Skin of body (tissue), 2 donors: ENCODE data around the gene OPN1SW. TPM values are rescaled to one million over a fixed set of nuclear protein-coding genes. Genes with fewer than 3 reads are reported as not detected.
A peak's percentile ranks its signal among the peaks of the same experiment; 100 is the strongest.

ENCODE experiments used
- DNase-seq: peaks from one replicate; lab custom pipeline; 2025; lab: John Stamatoyannopoulos, UW
- total RNA-seq: library from RNA; depleted of rRNA; stranded (reverse); fragments of >200 nt; gene quantifications from one replicate; pipeline ENCODE4 v1.2.3, GENCODE V29; 2014

Gene OPN1SW
- total RNA-seq, 1 donor from 2014 or later: not detected

- no peak for DNase-seq
Measured at GRCh38 chr7:128793181-128793547, 17.6 kb upstream of the OPN1SW start.

- no peak for DNase-seq
Measured at GRCh38 chr7:128792471-128793180, 17.0 kb upstream of the OPN1SW start.

GRCh38 chr7:128791972-128792327 lies 16.4 kb upstream of the OPN1SW start:
- DNase-seq: no peak

DNA sequence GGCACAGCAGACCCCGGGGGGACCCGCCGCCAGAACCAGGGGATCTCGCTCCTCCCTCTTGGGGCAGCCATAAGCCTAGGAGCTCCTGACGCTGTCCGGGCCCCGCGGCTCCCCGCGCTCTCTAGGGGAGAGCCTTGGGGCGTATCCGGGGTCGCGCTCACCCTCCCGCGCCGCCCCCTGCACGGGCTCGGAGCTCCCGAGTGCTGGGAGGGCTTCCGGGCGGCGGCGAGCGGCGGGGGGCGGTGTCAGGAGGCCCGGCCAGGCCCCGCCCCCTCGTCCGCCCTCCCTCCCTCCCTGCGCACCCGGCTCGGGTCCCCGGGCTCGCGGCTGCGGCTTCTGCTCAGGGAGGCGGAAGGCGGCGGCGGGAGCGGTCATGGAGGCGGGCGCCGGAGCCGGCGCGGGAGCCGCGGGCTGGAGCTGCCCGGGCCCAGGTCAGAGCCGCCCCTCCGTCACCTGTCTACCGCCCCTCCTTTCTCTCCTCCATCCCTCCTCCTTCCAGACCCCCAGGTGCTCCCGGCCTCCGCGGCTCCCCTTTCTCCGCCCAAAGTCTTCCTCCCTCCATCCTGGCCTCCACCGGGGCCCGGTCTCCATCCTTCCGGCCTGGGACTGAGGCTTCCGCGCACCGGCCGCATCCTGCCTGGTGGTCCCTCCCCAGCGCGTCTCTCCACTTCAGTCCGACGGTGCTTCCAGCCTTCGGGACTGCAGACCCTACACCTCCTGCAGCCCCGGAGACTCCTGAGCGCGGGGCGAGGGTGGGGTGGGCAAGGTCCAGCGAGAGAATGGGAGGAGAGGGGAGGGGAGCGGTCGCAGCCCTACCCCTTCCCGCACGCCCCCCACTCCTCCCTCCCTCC lies 15.8 kb upstream of the OPN1SW start, which contains the start of gene CCDC136:
TSS of gene CCDC136 (plus strand) at position 848 of the 851 bp plus-strand sequence. CDS start 444 bp downstream, outside the sequence.
- no peak for DNase-seq

DNA sequence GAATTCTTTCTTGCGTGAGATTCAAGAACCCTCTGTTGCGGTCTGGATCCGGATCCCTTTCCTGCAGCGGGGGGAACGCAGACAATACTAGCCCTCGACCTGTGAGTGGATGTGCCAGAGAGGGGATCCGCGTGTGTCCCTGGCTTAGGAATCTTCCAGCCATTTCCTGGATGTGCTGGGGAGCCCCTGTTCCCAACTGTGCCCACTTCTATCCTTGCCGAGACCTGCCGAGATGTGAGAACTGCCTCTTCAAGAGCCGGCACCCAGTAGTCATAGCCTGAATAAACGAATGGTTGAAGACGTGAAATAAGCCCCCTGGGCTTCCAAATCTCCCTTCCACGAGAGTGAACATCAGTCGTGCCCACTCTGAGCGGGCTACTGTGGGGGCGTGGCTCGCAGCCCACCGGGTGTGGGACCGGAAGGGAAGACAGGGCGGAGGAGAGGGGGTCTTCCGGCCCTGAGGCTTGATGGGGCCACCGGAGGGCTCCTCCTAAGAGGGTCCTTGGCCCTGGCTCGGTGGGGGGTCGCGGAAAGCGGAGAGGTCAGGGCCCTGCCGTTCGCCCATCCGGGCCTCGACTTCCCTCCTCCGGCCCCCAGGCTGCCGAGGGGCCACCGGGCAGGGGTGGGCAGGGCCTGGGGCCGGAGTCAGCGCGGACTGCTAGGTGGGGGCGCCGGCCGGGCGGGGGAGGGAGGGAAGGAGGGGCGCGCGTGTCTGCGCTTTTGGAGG lies 14.9 kb upstream of the OPN1SW start:
- no peak for DNase-seq

DNA sequence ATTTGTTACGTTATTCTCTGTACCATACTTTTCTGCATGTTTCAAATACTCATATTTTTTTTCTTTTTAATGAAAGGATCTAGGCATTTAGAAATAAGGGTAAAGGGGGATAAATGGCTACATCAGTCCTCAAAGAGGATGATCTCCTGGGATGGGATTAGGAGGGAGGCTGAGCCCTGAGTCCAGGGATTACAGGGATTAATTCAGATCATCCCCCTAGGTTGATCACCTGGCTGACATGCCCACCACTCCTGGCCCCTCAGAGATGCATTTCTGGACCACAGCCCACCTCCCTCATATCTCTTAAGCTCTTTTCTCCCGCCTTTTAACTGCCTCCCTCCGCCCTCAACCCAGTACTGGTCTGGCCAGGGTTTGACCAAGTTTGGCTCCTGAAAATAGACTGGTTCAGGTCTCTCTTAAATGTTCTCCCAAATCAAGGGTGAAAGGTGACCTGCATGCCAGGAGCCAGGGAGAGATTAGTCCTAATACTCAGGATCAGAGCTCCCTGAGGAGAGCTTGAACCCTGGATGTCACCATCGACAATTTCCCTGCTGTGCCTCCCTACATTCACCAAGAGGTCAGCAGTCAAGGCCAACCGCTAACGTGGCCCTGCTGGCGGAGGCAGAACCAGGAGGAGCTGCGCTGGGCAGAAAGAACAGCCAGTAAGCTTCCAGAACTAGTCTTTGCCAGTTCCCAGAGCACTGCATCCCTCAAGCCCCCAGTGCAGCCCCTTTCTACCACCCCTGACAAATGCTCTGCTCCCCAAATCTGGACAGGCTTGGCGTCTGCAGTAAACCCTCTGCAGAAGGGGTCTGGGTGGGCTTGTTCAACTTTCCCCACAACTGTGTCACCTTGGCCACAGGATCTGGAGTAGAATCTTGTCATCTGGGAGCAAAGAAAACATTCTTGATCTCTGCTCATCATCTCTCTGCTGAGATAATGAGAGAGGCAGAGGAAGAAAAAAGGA lies 13.1 kb upstream of the OPN1SW start:
- DNase-seq: no peak

DNA sequence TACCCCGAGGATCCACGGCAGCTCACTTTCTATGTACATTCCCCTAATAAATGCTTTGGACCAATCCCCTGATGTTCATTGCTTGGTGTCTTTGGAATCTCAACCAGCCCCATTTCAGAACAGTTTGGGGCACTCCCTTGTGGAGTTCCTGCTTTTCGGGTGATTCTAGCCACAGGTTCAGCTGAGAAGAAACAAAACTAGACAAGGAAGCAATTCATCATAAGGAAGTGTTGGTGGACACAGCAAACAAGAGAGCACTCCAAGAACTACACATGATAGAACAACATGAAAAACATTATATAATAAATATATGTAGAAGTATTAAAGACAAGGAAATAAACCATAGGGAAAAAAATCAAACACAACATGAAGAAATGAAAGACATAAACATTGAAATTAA lies 10.1 kb upstream of the OPN1SW start:
- DNase-seq: no peak

- DNase-seq: peak; percentile 83
Measured at GRCh38 chr7:128783143-128783861, 7.7 kb upstream of the OPN1SW start.

DNA sequence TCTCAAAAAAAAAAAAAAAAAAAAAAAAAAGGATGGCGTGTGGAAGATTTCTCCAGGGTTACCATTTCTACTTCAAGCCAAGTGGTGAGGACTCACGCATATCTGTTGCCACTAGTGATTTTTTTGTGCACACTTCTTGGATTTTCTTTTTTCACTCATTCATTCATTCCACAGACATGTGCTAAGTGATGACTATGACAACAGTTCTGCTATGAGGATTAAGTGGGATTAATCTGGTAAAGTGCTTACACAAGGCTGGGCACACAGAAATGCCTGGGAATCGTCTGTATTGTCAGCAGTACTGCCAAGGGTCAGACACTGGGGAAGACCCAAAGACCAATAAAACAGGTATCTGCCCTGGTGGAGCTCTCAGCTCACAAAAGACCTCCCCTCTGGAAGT lies 6.3 kb upstream of the OPN1SW start:
- DNase-seq: peak; percentile 10

DNA sequence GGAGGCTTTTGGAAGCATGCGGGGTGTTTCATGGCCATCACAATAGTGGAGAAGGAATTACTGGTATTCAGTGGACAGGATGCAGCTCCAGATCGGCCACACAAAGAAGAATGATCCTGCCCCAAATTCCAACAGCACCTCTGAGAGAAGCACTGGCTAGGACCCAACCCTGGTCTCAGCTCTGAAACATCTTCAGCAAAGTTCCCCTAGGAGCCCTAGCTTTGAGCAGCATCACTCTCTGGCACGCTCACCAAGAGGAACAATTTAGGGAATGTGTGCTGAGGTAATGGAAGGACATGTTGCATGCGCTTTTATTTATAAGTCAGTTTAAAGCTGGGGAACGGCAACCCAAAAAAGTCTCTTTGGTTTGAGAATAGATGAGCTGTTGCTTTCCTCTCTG lies 5.5 kb upstream of the OPN1SW start:
- peak; percentile 92 for DNase-seq

- no peak for DNase-seq
Measured at GRCh38 chr7:128778946-128779345, 3.4 kb upstream of the OPN1SW start.

GRCh38 chr7:128777156-128778123 lies 1.8 kb upstream of the OPN1SW start:
- DNase-seq: no peak

DNA sequence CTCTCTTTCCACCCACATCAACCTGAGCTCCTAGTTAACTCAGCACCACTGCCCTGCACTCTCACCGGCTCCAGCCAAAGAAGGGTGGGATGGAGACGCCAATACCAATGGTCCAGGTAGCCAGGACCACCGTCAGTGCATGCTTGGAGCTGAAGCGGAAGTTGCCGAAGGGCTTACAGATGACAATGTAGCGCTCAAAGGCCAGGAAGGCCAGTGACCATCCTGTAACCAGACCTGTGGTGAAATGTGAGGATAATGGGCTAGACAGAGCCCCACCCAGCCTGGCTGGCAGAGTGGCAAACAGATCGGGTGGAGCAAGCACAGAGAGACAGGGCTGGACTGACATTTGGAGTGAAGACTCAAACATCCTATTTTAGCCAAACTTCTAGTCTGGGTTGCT lies 673 bp downstream of the OPN1SW start:
- DNase-seq: no peak

DNA sequence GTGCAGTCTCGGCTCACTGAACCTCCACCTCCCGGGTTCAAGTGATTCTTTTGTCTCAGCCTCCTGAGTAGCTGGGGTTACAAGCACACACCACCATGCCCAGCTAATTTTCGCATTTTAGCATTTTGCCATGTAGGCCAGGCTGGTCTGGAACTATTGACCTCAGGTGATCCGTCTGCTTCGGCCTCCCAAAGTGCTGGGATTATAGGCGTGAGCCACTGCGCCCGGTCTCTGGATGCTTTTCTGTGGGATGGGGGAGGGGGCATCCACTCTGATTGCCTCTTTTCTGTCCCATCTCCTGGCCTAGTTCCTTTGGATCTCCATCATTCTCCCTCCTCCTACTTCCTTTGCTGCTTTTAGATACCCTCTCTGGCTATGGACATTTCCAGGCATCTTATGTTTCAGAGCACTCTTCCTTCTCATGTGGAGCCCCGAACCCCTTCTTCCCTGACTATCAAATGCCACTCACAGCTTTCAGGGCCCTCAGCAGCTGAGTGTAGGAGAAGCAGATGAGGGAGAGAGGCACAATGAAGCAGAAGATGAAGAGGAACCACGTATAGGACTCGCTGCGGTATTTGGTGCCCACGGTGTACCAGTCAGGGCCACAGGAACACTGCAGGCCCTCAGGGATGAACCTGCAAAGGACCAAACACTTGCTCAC lies 1.4 kb downstream of the OPN1SW start:
- DNase-seq: no peak

DNA sequence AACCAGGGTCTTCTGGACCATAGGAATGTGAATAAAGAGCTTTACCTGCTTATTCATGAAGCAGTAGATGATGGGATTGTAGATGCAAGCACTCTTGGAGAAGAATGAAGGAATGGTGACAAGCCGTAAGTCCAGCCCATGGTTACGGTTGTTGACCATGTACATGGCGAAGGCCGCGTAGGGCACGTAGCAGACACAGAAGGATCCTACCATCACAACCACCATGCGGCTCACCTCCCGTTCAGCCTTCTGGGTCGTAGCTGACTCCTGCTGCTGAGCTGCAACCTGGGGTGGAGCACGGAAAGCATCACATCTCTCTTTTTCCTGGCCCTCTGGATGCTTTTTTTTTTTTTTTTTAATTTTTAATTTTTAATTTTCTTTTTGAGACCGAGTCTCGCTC lies 2.0 kb downstream of the OPN1SW start:
- no peak for DNase-seq

- no peak for DNase-seq
Measured at GRCh38 chr7:128770233-128770632, 5.4 kb downstream of the OPN1SW start.

GRCh38 chr7:128767475-128768110 lies 8.0 kb downstream of the OPN1SW start:
- DNase-seq: no peak

DNA sequence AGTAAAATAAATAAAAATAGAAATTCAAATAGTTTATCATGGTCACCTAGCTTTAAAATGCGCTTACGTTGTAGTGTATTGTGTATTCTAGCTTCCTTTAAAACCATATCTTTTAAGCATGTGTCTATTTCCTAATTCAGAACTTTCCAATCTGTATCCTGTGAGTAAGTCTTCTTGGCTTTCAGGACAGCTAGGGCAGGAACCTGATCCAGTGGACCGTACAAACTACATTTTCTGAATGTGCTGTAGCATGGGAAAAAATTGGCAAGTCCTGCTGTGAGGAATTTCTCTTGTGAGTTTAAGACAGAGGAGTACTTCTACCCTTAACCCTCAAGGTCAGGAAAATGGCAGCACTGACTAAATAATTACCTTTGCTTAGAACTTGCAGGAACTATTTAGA lies 12.1 kb downstream of the OPN1SW start:
- DNase-seq: no peak
